Measurements from ENCODE around the gene OTOGL.

Gene OTOGL

DNA sequence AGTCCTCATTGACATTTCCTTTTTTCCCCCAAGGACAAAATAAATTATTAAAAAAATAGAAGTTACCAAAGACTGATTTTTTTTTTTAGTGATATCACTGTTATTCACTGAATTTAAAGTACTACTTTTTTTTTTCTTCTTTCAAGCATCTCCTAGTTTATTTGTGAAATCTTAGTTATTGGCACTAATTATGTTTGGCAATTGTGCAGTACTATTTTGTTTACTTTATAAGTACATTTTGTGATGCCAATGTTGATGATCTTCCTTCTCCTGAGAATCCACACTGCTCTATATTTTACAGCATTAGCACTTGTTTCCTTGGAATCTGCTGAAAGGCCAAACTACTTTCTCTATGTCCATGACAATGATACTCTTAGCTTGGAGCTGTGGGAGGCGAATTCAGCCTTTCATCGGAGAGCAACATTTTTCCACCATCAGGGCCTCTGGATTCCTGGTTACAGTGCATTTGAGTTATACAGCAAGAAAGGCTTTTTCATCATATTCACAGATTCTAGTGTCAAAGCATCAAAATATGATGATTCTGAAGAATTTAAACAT lies 220.9 kb downstream of the OTOGL start:
- Histone ChIP-seq H3K36me3 (ENCODE audit: low read depth) (no peaks in the 10 kb centered on the region), H3K4me1 (ENCODE audit: insufficient read depth, poor library complexity, severe bottlenecking) (no peaks in the 10 kb centered on the region), H3K27me3 (ENCODE audit: insufficient read depth, poor library complexity, severe bottlenecking) (no peaks in the 10 kb centered on the region), H3K27ac (ENCODE audit: poor library complexity, severe bottlenecking) (no peak overlapping the region), H3K4me3 (ENCODE audit: severe bottlenecking) (no peak overlapping the region), H3K9me3 (ENCODE audit: severe bottlenecking) (no peaks in the 10 kb centered on the region)
- TF ChIP-seq, protein P1, sequence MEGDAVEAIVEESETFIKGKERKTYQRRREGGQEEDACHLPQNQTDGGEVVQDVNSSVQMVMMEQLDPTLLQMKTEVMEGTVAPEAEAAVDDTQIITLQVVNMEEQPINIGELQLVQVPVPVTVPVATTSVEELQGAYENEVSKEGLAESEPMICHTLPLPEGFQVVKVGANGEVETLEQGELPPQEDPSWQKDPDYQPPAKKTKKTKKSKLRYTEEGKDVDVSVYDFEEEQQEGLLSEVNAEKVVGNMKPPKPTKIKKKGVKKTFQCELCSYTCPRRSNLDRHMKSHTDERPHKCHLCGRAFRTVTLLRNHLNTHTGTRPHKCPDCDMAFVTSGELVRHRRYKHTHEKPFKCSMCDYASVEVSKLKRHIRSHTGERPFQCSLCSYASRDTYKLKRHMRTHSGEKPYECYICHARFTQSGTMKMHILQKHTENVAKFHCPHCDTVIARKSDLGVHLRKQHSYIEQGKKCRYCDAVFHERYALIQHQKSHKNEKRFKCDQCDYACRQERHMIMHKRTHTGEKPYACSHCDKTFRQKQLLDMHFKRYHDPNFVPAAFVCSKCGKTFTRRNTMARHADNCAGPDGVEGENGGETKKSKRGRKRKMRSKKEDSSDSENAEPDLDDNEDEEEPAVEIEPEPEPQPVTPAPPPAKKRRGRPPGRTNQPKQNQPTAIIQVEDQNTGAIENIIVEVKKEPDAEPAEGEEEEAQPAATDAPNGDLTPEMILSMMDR (IDR thresholded peaks at IDR 0.05; ENCODE audit: poor library complexity, severe bottlenecking), result no peak
- no peak for ATAC-seq (ENCODE audit: low read depth)
- DNase-seq (ENCODE audit: low spot score), result no peak

DNA sequence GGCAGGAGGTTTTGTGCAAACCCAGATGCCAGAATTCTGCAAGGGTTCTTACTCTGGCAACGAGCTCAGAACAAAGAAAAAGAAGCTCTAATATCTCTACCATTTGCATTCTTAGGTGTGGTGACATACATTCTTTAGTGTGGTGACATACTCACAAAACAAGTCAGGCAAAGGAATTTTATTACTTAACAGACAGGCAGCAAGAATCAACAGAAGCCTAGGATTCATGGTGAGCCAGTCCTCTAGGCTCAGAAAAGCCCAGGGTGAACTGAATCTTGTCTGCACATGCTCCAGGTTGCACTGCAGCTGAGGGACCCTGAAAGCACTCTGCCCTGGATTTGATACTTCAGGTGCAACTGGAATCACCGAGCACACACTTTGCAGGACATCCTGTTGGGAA lies 222.3 kb downstream of the OTOGL start:
- peak; percentile 73 for ATAC-seq (ENCODE audit: low read depth)
- Histone ChIP-seq H3K4me1 (ENCODE audit: insufficient read depth, poor library complexity, severe bottlenecking) (no peaks in the 10 kb centered on the region), H3K36me3 (ENCODE audit: low read depth) (no peaks in the 10 kb centered on the region), H3K27me3 (ENCODE audit: insufficient read depth, poor library complexity, severe bottlenecking) (no peaks in the 10 kb centered on the region), H3K27ac (ENCODE audit: poor library complexity, severe bottlenecking) (no peak overlapping the region), H3K9me3 (ENCODE audit: severe bottlenecking) (no peaks in the 10 kb centered on the region), H3K4me3 (ENCODE audit: severe bottlenecking) (no peak overlapping the region)
- TF ChIP-seq, protein P1 (IDR thresholded peaks at IDR 0.05; ENCODE audit: poor library complexity, severe bottlenecking), result no peak
- DNase-seq (ENCODE audit: low spot score), result no peak

DNA sequence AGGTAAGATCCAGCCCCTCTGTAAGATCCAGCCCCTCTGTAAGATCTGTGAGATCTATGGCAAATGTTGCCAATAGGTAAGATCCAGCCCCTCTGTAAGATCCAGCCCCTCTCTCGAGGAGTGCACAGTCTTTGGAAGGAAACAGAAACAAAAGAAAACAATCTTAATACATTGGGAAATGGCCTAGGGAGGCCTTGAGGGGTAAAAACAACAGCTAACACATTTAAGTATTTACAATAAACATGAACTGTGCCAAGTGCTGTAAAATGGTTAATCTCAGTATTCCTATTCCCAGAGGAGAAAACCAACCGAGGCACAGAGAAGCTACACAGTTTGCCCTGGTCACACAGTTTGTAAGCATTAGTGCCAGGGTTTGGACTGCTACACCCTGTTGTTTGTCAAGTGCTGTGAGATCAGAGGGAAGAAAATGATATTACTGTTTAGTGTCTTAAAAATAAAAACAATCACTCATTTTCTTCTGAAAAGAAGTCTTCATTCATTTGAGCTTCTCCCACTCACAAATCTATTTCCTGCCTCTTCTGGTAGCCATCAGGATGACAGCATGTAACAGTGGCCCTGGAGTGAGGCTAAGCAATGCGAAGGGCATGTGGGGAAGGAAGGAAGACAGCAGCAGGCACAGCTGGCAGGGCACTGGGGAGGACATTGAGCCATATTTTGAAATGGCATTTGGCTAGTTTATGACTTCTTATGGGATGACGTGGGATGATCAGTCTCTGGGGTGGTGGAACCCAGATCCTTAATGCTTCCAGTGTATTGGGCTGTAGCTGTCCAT lies 226.0 kb downstream of the OTOGL start:
- no peaks in the 10 kb centered on the region for H3K4me1 ChIP-seq (ENCODE audit: insufficient read depth, poor library complexity, severe bottlenecking)
- H3K4me3 ChIP-seq (ENCODE audit: severe bottlenecking), result no peak overlapping the region
- no peak overlapping the region for H3K27ac ChIP-seq (ENCODE audit: poor library complexity, severe bottlenecking)
- TF ChIP-seq, protein P1 (IDR thresholded peaks at IDR 0.05; ENCODE audit: poor library complexity, severe bottlenecking), result no peak
- H3K9me3 ChIP-seq (ENCODE audit: severe bottlenecking), result no peaks in the 10 kb centered on the region
- H3K36me3 ChIP-seq (ENCODE audit: low read depth), result no peaks in the 10 kb centered on the region
- no peaks in the 10 kb centered on the region for H3K27me3 ChIP-seq (ENCODE audit: insufficient read depth, poor library complexity, severe bottlenecking)
- 0 out of 3 replicates have a peak, but pooled peaks have one; percentile 21 for ATAC-seq (ENCODE audit: low read depth)
- DNase-seq (ENCODE audit: low spot score), result no peak

DNA sequence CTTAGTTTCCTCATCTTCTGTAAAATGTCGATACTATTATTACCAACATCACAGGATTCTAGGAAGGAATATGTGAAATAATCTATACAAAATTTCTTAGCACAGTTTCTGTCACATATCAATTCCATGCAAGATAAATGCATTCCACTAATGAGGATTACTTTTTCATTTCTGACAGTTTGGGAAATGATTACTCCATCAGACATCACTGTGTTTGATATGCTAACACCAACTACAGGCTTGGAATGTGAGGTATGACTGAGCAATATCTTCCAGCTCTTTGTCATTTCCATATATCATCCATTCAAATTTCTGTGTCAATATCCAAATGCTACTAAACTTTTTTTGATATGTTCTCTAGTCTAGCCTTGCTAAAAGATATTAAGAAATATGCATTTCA lies 233.5 kb downstream of the OTOGL start:
- TF ChIP-seq, protein P1 (IDR thresholded peaks at IDR 0.05; ENCODE audit: poor library complexity, severe bottlenecking), result no peak
- H3K27me3 ChIP-seq (ENCODE audit: insufficient read depth, poor library complexity, severe bottlenecking), result no peaks in the 10 kb centered on the region
- no peaks in the 10 kb centered on the region for H3K4me1 ChIP-seq (ENCODE audit: insufficient read depth, poor library complexity, severe bottlenecking)
- H3K36me3 ChIP-seq (ENCODE audit: low read depth), result no peaks in the 10 kb centered on the region
- no peak overlapping the region for H3K27ac ChIP-seq (ENCODE audit: poor library complexity, severe bottlenecking)
- DNase-seq (ENCODE audit: low spot score) (no peak), ATAC-seq (ENCODE audit: low read depth) (no peak)
- H3K4me3 ChIP-seq (ENCODE audit: severe bottlenecking), result no peak overlapping the region
- no peaks in the 10 kb centered on the region for H3K9me3 ChIP-seq (ENCODE audit: severe bottlenecking)

DNA sequence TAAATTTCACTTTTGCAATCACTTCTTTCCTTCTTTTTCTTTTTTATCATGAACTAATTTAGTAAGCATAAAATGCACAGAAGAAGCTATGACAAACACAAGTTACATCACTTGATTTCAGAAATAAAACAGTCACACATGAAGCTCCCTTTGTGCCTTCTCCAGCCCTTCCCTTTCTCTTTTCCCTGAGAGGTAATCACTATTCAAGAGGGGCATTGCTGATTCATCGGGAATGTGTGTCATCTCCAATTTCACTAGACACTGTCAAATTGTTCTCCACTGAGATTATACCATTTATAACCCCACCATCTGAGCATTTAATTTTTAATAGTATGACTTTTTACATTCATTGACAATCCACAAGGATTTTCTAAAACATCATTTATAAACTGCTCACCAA lies 253.1 kb downstream of the OTOGL start:
- Histone ChIP-seq H3K36me3 (ENCODE audit: low read depth) (no peaks in the 10 kb centered on the region), H3K9me3 (ENCODE audit: severe bottlenecking) (no peaks in the 10 kb centered on the region), H3K4me1 (ENCODE audit: insufficient read depth, poor library complexity, severe bottlenecking) (no peaks in the 10 kb centered on the region), H3K27me3 (ENCODE audit: insufficient read depth, poor library complexity, severe bottlenecking) (no peaks in the 10 kb centered on the region), H3K4me3 (ENCODE audit: severe bottlenecking) (no peak overlapping the region), H3K27ac (ENCODE audit: poor library complexity, severe bottlenecking) (no peak overlapping the region)
- DNase-seq (ENCODE audit: low spot score) (no peak), ATAC-seq (ENCODE audit: low read depth) (peak; percentile 19; the same call in 1 of the 3 replicates)
- TF ChIP-seq, protein P1 (IDR thresholded peaks at IDR 0.05; ENCODE audit: poor library complexity, severe bottlenecking), result no peak

Measured in RWPE2 (cell line).